Glutamatergic neuron (in vitro differentiated cells): ENCODE measurements around the gene GLYAT. TPM values are rescaled to one million over a fixed set of nuclear protein-coding genes. Genes with fewer than 3 reads are reported as not detected.

Source experiments
- DNase-seq: peaks from one replicate; pipeline ENCODE4 v3.0.0; 2022
- H3K27ac Mint-ChIP-seq: one replicate; pipeline ENCODE4 v1.8.0; 2020; ENCODE audit warnings: mild to moderate bottlenecking, mixed read lengths, inconsistent platforms; ENCODE audit not compliant: unreplicated experiment
- H3K27me3 Mint-ChIP-seq: one replicate; pipeline ENCODE4 v1.8.0; 2020; ENCODE audit warnings: mild to moderate bottlenecking, moderate library complexity, mixed read lengths, inconsistent platforms; ENCODE audit not compliant: unreplicated experiment
- H3K36me3 Mint-ChIP-seq: one replicate; pipeline ENCODE4 v1.8.0; 2020; ENCODE audit warnings: mild to moderate bottlenecking, mixed read lengths, inconsistent platforms; ENCODE audit not compliant: unreplicated experiment
- H3K4me1 Mint-ChIP-seq: one replicate; pipeline ENCODE4 v1.8.0; 2020; ENCODE audit warnings: mild to moderate bottlenecking, low read depth, mixed read lengths, inconsistent platforms; ENCODE audit not compliant: unreplicated experiment
- H3K4me3 Mint-ChIP-seq: one replicate; pipeline ENCODE4 v1.8.0; 2020; ENCODE audit warnings: mild to moderate bottlenecking, mixed read lengths, inconsistent platforms; ENCODE audit not compliant: unreplicated experiment
- H3K9me3 Mint-ChIP-seq: one replicate; pipeline ENCODE4 v1.8.0; 2020; ENCODE audit warnings: mild to moderate bottlenecking, moderate library complexity, mixed read lengths, inconsistent platforms; ENCODE audit not compliant: unreplicated experiment
- CTCF ChIP-seq: fragments of 200-600 bp; sonication (generic); IDR thresholded peaks from one replicate; pipeline ENCODE4 v1.5.0; 2021; ENCODE audit not compliant: partially characterized antibody, unreplicated experiment
- total RNA-seq: library from RNA; stranded (reverse); fragmentation: NEBNext Ultra II Directional; extraction: Animal tissue kit (Norgen Biotek cat#: 25700); gene quantifications from one replicate; pipeline ENCODE4 v1.2.1, GENCODE V29; 2021; ENCODE audit not compliant: unreplicated experiment

Gene GLYAT
- total RNA-seq, 1 donor from 2014 or later: not detected

DNA sequence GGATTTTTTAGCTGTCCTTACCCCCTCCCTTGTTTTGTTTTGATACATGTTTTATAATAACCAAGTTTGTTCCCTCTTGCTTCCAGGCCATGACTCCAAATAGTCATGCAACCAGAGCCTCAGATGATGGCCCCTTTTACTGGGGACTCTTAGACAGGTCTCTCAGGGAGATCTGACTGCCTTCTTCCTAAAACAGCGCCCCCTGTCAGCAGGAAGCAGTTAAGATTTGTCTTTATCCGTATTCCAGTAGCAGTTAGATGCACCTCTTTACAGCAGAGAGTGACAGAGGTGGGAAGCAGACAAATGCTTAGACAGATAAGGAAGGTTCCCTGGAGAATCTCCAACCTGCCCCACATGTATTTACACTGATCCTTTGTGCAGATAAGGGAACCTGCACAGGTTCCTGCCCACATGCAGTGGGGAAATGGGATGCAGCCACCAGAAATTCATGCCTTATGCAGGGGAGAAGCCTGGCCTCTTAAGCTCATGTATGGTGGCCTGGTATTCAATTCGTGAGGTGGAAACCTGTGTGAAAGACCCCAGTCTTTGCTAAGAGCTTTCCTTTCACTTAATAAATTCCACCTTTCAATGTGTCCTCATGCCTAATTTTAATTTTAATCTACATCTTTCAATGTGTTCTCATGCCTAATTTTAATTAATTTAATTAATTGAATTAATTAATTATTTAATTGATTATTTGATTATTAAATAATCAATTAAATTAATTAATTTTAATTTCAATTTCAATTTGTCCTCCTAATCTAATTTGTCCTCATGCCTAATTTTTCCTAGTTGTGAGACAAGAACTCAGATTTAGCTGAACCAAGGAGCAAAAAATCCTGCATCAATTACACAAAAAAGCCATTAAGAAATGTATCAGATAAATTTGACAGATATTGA lies 11.5 kb upstream of the GLYAT start:
- H3K27ac Mint-ChIP-seq: no peak overlapping the region
- peaks cover 3% of the 10 kb centered on the region for H3K36me3 Mint-ChIP-seq
- no peaks in the 10 kb centered on the region for H3K4me1 Mint-ChIP-seq
- H3K27me3 Mint-ChIP-seq: no peaks in the 10 kb centered on the region
- no peak for TF ChIP-seq CTCF
- no peak overlapping the region for H3K4me3 Mint-ChIP-seq
- DNase-seq: no peak
- peaks cover 10% of the 10 kb centered on the region for H3K9me3 Mint-ChIP-seq

GRCh38 chr11:58742140-58742539 lies 10.4 kb upstream of the GLYAT start:
- no peaks in the 10 kb centered on the region for H3K4me1 Mint-ChIP-seq
- H3K36me3 Mint-ChIP-seq: peaks cover 3% of the 10 kb centered on the region
- DNase-seq: no peak
- no peak overlapping the region for H3K27ac Mint-ChIP-seq
- no peak for TF ChIP-seq CTCF
- peaks cover 10% of the 10 kb centered on the region for H3K9me3 Mint-ChIP-seq
- H3K4me3 Mint-ChIP-seq: no peak overlapping the region
- H3K27me3 Mint-ChIP-seq: no peaks in the 10 kb centered on the region

DNA sequence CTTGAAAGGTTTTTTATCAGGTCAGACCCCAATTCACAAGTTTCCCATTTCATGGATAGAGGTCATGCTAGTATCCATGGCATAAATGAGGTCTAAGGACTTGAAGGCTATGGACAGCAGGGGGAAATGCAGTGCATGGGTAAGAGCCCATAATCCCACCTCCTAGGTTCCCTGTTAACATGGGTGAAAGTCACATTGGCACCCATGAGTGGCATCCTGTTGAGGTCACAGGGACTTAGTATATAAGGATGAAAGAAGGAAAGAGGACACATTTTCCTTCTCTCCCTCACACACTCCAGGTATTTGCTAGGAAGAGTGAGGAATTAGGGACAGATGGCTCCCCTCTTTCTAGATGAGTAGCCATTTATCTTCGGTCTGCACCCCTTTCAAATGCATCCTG lies 9.4 kb upstream of the GLYAT start:
- H3K27ac Mint-ChIP-seq: no peak overlapping the region
- H3K9me3 Mint-ChIP-seq: peaks cover 9% of the 10 kb centered on the region
- no peaks in the 10 kb centered on the region for H3K27me3 Mint-ChIP-seq
- no peak overlapping the region for H3K4me3 Mint-ChIP-seq
- H3K36me3 Mint-ChIP-seq: peaks cover 3% of the 10 kb centered on the region
- no peak for DNase-seq
- TF ChIP-seq CTCF: no peak
- no peaks in the 10 kb centered on the region for H3K4me1 Mint-ChIP-seq

DNA sequence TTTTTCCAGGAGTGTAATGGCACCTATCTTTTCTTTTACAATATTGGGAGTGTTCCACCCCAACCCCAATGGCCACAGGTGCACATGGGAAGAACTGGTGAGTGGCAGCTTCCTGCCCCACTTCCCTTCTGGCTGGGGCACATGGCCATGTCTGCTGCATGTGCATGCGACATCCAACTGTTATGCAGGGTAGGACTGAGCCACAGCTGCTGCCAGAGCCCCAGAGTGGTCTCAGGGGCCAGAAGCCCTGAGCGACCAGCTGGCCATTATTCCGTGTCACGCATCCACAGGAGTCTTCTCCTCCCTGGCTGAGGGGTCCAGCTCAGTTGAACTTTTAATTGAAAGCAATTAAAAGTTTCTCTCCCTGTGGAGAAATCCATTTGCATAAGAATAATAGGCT lies 8.7 kb upstream of the GLYAT start:
- Mint-ChIP-seq H3K27ac (no peak overlapping the region), H3K27me3 (no peaks in the 10 kb centered on the region), H3K36me3 (peaks cover 3% of the 10 kb centered on the region), H3K9me3 (peaks cover 7% of the 10 kb centered on the region), H3K4me1 (no peaks in the 10 kb centered on the region), H3K4me3 (no peak overlapping the region)
- DNase-seq: peak; percentile 13
- TF ChIP-seq CTCF: no peak

GRCh38 chr11:58739725-58740430 lies 8.1 kb upstream of the GLYAT start:
- Mint-ChIP-seq H3K4me3 (no peak overlapping the region), H3K27ac (no peak overlapping the region), H3K27me3 (no peaks in the 10 kb centered on the region), H3K9me3 (peaks cover 6% of the 10 kb centered on the region), H3K36me3 (peaks cover 3% of the 10 kb centered on the region), H3K4me1 (no peaks in the 10 kb centered on the region)
- no peak for DNase-seq
- TF ChIP-seq CTCF: no peak
